Frontal cortex (tissue), 4 donors: ENCODE results near the gene RUSC1. TPM values are rescaled to one million over a fixed set of nuclear protein-coding genes. Genes with fewer than 3 reads are reported as not detected.
A peak's percentile ranks its signal among the peaks of the same experiment; 100 is the strongest.
"Not testable (repeated sequence)": the region's sequence is repeated elsewhere in the genome, so short reads cannot be mapped to it uniquely, and the experiment has no call there.

ENCODE experiments used
- DNase-seq, 2 donors: peaks; one replicate each; pipeline ENCODE4 v3.0.0; 2012; ENCODE audit warnings: low spot score in 2 of 2
- FAIRE-seq: peaks from 2 replicates; lab custom pipeline; 2012; peaks lifted over from hg19 to GRCh38; lab: Jason Lieb, UNC
- total RNA-seq: library from RNA; depleted of rRNA; stranded (reverse); fragments of >200 nt; gene quantifications from one replicate; pipeline ENCODE4 v1.2.3, GENCODE V29; 2014
- donor health status: control.
- donor health status: control.
- donor health status: control.

RUSC1 gene, protein sequence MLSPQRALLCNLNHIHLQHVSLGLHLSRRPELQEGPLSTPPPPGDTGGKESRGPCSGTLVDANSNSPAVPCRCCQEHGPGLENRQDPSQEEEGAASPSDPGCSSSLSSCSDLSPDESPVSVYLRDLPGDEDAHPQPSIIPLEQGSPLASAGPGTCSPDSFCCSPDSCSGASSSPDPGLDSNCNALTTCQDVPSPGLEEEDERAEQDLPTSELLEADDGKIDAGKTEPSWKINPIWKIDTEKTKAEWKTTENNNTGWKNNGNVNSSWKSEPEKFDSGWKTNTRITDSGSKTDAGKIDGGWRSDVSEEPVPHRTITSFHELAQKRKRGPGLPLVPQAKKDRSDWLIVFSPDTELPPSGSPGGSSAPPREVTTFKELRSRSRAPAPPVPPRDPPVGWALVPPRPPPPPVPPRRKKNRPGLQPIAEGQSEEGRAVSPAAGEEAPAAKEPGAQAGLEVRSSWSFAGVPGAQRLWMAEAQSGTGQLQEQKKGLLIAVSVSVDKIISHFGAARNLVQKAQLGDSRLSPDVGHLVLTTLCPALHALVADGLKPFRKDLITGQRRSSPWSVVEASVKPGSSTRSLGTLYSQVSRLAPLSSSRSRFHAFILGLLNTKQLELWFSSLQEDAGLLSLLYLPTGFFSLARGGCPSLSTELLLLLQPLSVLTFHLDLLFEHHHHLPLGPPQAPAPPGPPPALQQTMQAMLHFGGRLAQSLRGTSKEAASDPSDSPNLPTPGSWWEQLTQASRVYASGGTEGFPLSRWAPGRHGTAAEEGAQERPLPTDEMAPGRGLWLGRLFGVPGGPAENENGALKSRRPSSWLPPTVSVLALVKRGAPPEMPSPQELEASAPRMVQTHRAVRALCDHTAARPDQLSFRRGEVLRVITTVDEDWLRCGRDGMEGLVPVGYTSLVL
- total RNA-seq = 44.8 TPM

- no peak for FAIRE-seq
- peak; percentile 67 to 83 for DNase-seq
These were observed at the start of gene RUSC1 for GRCh38 chr1:155320661-155321617. Gene RUSC1 (plus strand): TSS chr1:155320894. CDS start chr1:155321774, 880 bp downstream.

- FAIRE-seq = no peak
- DNase-seq = no peak
These were observed 48.0 kb upstream of the RUSC1 start for GRCh38 chr1:155272466-155273342.

DNA sequence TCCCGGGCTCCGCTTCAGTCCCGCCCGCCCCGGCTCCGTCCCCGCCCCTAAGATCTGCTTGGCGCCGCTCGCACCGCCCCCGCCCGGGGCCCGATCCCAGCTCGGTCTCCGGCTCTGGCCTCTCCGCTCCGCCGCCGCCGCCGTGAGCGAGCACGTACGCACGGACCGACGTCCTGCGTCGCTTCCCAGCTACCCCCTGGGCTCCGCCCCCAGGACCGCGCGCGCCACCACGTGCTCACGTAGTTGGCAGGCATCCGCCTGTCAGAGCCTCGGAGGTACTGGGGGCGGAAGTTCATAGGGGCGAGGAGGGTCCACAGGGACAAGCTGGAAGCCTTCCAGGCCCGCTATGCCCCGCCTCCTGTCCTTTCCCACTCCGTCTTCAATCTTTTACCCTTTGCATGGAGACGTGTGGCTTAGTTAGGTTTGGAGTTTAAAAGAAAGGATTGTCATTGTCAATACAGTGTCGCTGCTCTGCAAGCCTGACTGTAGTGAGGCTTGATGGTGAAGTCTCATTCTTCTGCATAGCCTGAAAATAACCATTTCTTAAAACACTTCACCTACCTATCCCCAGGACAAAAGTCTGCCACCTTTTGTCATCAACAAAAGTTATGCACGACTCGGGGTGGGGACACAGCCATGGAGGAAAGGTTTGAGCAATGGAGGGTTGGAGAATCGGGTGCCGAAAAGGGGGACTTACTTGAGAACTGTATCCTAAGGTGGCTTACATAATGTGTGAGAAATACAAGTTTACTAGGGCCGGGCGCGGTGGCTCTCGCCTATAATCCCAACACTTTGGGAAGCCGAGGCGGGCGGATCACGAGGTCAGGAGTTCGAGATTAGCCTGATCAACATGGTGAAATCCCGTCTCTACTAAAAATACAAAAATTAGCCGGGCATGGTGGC, 47.1 kb upstream of the RUSC1 start, which contains the start of gene CLK2:
Gene CLK2, minus strand, starts transcription at position 162 of the 903 bp plus-strand sequence. CDS start 2,527 bp downstream, outside the sequence.
- FAIRE-seq (no peak), DNase-seq (peak; percentile 95 to 96)

GRCh38 chr1:155277070-155277901, 43.4 kb upstream of the RUSC1 start, which contains the start of gene HCN3:
Gene HCN3 (plus strand): TSS chr1:155277463. CDS start chr1:155277591, 128 bp downstream.
- no peak for FAIRE-seq
- DNase-seq = peak; percentile 98 to 100

GRCh38 chr1:155277902-155278688, 42.6 kb upstream of the RUSC1 start:
- no peak for FAIRE-seq
- DNase-seq = peak in 1 of 2 donors; percentile 35

- no peak for DNase-seq
- no peak for FAIRE-seq
These were observed 42.0 kb upstream of the RUSC1 start for GRCh38 chr1:155278689-155279160.

GRCh38 chr1:155279268-155279667, 41.4 kb upstream of the RUSC1 start:
- no peak for DNase-seq

DNA sequence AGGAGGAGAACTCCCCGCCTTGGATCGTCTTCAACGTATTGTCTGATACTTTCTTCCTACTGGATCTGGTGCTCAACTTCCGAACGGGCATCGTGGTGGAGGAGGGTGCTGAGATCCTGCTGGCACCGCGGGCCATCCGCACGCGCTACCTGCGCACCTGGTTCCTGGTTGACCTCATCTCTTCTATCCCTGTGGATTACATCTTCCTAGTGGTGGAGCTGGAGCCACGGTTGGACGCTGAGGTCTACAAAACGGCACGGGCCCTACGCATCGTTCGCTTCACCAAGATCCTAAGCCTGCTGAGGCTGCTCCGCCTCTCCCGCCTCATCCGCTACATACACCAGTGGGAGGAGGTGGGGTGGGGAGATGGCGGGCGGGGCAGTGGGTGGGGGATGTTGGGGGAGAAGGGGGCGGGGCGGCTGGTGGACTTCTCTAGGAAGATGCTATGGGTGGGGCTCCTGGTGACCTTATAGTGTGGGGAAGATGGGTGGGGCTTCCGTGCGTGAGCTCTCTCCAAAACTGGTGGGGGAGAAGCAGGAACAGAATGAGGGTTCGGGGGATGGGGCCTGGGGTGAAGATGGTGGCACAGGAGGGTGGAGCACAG, 38.1 kb upstream of the RUSC1 start:
- DNase-seq = no peak
- no peak for FAIRE-seq

More at GRCh38 chr1:155279268-155279667, 41.4 kb upstream of the RUSC1 start:
- FAIRE-seq = no peak

- DNase-seq (no peak), FAIRE-seq (no peak)
These were observed 36.2 kb upstream of the RUSC1 start for GRCh38 chr1:155284476-155284875.

GRCh38 chr1:155285063-155285462, 35.6 kb upstream of the RUSC1 start:
- DNase-seq (no peak), FAIRE-seq (no peak)

DNA sequence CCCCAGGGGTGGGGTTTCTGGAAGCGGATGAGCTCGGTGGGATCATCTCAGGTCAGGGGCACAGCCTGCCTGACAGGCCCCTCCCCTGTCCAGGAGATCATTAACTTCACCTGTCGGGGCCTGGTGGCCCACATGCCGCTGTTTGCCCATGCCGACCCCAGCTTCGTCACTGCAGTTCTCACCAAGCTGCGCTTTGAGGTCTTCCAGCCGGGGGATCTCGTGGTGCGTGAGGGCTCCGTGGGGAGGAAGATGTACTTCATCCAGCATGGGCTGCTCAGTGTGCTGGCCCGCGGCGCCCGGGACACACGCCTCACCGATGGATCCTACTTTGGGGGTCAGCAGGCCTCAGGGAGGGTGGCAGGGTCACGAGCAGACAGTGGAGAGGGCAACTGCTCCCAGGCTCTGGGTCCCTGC, 35.1 kb upstream of the RUSC1 start:
- no peak for DNase-seq
- no peak for FAIRE-seq

DNA sequence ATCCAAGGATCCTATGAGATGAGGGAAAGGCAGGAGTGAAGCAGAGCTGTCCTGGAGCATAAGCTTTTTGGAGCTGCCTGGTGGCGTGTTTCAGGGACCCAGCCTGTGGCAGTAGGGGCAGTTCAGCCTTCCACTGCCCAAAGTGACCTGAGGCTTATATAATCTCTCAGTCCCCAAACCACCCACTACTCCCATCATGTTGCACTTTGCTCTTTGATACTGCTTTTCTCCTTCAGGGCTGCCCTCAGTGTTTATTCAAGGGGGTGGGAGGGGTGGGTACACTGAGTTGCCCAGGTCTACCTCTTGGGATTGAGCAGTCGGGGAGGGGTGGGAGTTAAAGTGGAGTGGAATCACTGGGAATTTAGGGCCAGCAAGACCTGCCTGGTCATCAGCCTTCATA, 34.1 kb upstream of the RUSC1 start:
- FAIRE-seq (no peak), DNase-seq (no peak)

- DNase-seq (no peak), FAIRE-seq (no peak)
These were observed 32.6 kb upstream of the RUSC1 start for GRCh38 chr1:155287987-155288543.

DNA sequence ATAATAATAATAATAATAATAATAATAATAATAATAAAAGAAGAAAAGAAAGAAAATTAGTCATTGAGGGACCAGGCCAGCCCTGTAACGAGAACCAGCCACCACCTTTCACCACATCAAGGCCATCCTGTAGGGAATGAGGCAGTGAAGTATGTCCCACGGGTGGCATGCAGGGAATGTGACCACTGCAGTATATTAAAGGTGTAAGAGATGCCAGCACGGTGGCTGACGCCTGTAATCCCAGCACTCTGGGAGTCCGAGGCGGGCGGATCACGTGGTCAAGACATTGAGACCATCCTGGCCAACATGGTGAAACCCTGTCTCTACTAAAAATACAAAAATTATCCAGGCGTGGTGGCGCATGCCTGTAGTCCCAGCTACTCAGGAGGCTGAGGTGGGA, 29.7 kb upstream of the RUSC1 start:
- DNase-seq, FAIRE-seq: not testable (repeated sequence)
